Measurements from ENCODE around the gene PAM.

PAM gene

DNA sequence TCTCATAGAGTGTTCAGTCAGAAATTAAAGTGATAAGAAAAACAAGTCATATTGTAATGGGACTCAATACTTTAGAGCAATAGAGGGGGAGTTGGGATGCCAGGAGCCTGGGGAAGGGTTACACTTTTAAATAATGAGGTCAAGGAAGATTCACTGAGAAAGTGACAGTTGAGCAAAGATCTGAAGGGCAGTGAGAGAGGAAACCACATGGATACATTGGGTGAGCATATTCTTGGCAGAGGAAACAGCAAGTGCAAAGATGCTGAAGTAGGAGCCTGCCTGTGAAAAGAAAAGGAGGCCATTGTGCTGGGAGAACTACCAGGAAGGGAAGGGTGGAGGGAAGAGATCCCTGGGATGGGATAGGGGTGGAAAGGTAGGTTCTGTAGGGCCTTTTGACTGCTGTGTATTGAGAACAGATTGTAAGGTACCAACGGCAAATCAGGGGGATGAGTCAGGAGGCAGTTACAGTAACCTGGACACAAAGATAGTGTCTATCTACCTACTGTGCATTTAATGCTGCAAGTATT is 79.4 kb downstream of the PAM start:
- TF ChIP-seq SIN3A (IDR thresholded peaks at IDR 0.05; ENCODE audit: borderline replicate concordance, insufficient read depth, low read length) = no peak
- TF ChIP-seq POLR2AphosphoS5 (IDR thresholded peaks at IDR 0.05; ENCODE audit: low read depth, low read length) = no peak
- no peak for TF ChIP-seq FOXP2 (optimal IDR thresholded peaks at IDR 0.05; ENCODE audit: borderline replicate concordance, extremely low read depth, extremely low read length, insufficient read depth)
- no peak for TF ChIP-seq TAF1 (IDR thresholded peaks at IDR 0.05; ENCODE audit: borderline replicate concordance, insufficient read depth, low read length)
- TF ChIP-seq, protein P1, sequence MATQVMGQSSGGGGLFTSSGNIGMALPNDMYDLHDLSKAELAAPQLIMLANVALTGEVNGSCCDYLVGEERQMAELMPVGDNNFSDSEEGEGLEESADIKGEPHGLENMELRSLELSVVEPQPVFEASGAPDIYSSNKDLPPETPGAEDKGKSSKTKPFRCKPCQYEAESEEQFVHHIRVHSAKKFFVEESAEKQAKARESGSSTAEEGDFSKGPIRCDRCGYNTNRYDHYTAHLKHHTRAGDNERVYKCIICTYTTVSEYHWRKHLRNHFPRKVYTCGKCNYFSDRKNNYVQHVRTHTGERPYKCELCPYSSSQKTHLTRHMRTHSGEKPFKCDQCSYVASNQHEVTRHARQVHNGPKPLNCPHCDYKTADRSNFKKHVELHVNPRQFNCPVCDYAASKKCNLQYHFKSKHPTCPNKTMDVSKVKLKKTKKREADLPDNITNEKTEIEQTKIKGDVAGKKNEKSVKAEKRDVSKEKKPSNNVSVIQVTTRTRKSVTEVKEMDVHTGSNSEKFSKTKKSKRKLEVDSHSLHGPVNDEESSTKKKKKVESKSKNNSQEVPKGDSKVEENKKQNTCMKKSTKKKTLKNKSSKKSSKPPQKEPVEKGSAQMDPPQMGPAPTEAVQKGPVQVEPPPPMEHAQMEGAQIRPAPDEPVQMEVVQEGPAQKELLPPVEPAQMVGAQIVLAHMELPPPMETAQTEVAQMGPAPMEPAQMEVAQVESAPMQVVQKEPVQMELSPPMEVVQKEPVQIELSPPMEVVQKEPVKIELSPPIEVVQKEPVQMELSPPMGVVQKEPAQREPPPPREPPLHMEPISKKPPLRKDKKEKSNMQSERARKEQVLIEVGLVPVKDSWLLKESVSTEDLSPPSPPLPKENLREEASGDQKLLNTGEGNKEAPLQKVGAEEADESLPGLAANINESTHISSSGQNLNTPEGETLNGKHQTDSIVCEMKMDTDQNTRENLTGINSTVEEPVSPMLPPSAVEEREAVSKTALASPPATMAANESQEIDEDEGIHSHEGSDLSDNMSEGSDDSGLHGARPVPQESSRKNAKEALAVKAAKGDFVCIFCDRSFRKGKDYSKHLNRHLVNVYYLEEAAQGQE (IDR thresholded peaks at IDR 0.05; ENCODE audit: insufficient read depth in 1 of 2, low read depth in 2 of 2, low read length in 2 of 2) = no peak

DNA sequence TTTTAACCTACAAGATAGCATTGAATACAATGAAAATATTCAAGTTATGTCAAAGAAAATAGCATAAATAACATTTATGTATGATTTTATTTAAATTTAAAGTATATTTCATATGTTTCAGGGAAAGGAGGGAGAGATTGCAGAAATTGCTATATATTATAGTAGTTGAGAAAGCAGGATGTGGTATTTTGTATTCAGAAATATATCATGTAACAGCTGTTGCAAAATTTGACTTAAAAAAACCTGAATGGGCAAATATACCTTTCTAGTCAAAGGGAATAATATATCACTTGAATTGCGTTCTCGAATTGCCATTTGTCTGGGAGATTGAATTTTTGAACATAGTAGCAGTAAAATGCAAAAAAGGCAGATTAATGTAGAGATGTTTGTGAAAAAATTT is 80.6 kb downstream of the PAM start:
- TF ChIP-seq FOXP2 (optimal IDR thresholded peaks at IDR 0.05; ENCODE audit: borderline replicate concordance, extremely low read depth, extremely low read length, insufficient read depth) = no peak
- TF ChIP-seq POLR2AphosphoS5 (IDR thresholded peaks at IDR 0.05; ENCODE audit: low read depth, low read length) = no peak
- no peak for TF ChIP-seq TAF1 (IDR thresholded peaks at IDR 0.05; ENCODE audit: borderline replicate concordance, insufficient read depth, low read length)
- TF ChIP-seq, protein P1 (IDR thresholded peaks at IDR 0.05; ENCODE audit: insufficient read depth in 1 of 2, low read depth in 2 of 2, low read length in 2 of 2) = no peak
- TF ChIP-seq SIN3A (IDR thresholded peaks at IDR 0.05; ENCODE audit: borderline replicate concordance, insufficient read depth, low read length) = no peak

DNA sequence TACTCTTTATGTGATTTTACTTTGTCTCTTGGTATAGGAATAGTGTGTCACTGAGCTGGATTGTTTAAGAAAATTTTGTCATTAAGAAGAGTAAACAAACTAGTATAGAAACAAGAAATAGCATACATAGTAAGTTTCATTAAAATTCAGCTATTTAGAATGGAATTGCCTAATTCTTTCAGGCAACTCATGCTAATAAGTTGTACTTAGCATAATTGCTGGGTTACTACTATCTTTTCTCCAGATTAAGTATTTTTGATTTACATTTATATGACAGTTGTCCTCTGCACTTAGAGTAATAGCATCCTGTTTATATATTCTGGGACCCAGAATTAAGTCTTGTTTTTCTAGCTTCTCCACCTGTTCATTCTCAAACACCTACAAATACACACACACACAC is 85.9 kb downstream of the PAM start:
- TF ChIP-seq FOXP2 (optimal IDR thresholded peaks at IDR 0.05; ENCODE audit: borderline replicate concordance, extremely low read depth, extremely low read length, insufficient read depth) (no peak), POLR2AphosphoS5 (IDR thresholded peaks at IDR 0.05; ENCODE audit: low read depth, low read length) (no peak)
- TF ChIP-seq, protein P1 (IDR thresholded peaks at IDR 0.05; ENCODE audit: insufficient read depth in 1 of 2, low read depth in 2 of 2, low read length in 2 of 2) = no peak

DNA sequence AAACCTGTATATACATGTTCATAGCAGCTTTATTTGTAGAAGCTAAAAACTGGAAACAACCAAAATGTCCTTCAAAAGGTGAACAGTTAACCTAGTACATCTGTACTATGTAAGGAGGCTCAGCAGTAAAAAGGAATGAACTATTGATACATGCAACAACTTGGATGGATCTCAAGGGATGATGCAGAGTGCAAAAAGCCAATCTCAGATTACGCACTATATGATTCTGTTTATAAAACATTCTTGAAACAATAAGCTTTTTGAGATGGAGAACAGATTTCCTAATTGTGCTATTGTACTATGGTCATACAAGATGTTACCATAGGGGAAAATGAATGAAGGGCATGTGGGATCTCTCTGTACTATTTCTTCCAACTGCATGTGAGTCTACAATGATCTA is 88.9 kb downstream of the PAM start:
- TF ChIP-seq SIN3A (IDR thresholded peaks at IDR 0.05; ENCODE audit: borderline replicate concordance, insufficient read depth, low read length) = no peak
- TF ChIP-seq, protein P1 (IDR thresholded peaks at IDR 0.05; ENCODE audit: insufficient read depth in 1 of 2, low read depth in 2 of 2, low read length in 2 of 2) = no peak
- TF ChIP-seq FOXP2 (optimal IDR thresholded peaks at IDR 0.05; ENCODE audit: borderline replicate concordance, extremely low read depth, extremely low read length, insufficient read depth) = no peak
- TF ChIP-seq POLR2AphosphoS5 (IDR thresholded peaks at IDR 0.05; ENCODE audit: low read depth, low read length) = no peak
- no peak for TF ChIP-seq TAF1 (IDR thresholded peaks at IDR 0.05; ENCODE audit: borderline replicate concordance, insufficient read depth, low read length)

DNA sequence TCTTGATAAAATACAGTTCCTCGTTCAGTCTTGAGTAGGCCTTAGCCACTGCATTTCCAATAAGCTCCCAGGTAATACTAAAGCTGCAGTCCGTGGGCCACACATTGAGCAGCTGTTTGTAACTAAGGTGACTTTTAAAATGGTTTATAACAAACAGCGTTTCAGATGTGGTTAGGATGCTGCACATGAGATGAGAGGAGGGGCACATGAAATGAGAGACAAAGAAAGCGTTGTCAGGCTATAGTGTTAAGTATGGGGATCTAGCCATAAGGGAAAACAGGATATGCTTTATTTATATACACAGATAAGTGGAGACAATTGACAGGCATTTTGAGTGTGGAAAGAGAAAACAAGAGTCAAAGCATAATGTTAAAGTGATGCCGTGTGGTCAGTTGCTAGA is 89.9 kb downstream of the PAM start:
- TF ChIP-seq POLR2AphosphoS5 (IDR thresholded peaks at IDR 0.05; ENCODE audit: low read depth, low read length) (no peak), FOXP2 (optimal IDR thresholded peaks at IDR 0.05; ENCODE audit: borderline replicate concordance, extremely low read depth, extremely low read length, insufficient read depth) (no peak)

All from PFSK-1 (cell line).